ENCODE results near the gene FBLN2. TPM values are rescaled to one million over a fixed set of nuclear protein-coding genes. Genes with fewer than 3 reads are reported as not detected.

Gene FBLN2
- total and polyA plus RNA-seq, 4 donors, result 4.3 to 43.4 (median 21.1) TPM

- DNase-seq (no peak), ATAC-seq (ENCODE audit: insufficient read depth, low FRiP score) (no peak)
- Histone ChIP-seq H3K27ac (ENCODE audit: low read depth in 1 of 2, low read length in 1 of 2) (no peak overlapping the region), H3K9me3 (ENCODE audit: control insufficient read depth in 4 of 4, insufficient read depth in 3 of 4, low read length in 3 of 4) (peaks cover 0 to 3% (median 0%) of the 10 kb centered on the region in 4 donors), H3K4me3 (no peak overlapping the region), H3K4me1 (ENCODE audit: control insufficient read depth in 5 of 5, insufficient read depth in 5 of 5, low read length in 5 of 5) (peaks cover 0 to 5% (median 0%) of the 10 kb centered on the region in 5 donors), H3K9ac (ENCODE audit: insufficient read depth in 1 of 2, low read length in 2 of 2) (no peak overlapping the region), H3K36me3 (ENCODE audit: control insufficient read depth in 4 of 4, insufficient read depth in 4 of 4, low read length in 4 of 4) (peaks cover 0 to 3% (median 0%) of the 10 kb centered on the region in 4 donors), H3K27me3 (ENCODE audit: control insufficient read depth in 3 of 3, insufficient read depth in 3 of 3, low read length in 2 of 3) (no peaks in the 10 kb centered on the region)
- TF ChIP-seq CTCF (IDR thresholded peaks at IDR 0.05; ENCODE audit: control extremely low read depth, extremely low read depth), result no peak
- WGBS, 2 donors, result 89 to 92% methylated on average over 6 of the region's 6 CpGs
These were observed 56.6 kb downstream of the FBLN2 start for GRCh38 chr3:13605555-13605954.

- Histone ChIP-seq H3K36me3 (ENCODE audit: control insufficient read depth in 4 of 4, insufficient read depth in 4 of 4, low read length in 4 of 4) (peaks cover 0 to 3% (median 0%) of the 10 kb centered on the region in 4 donors), H3K27ac (ENCODE audit: low read depth in 1 of 2, low read length in 1 of 2) (no peak overlapping the region), H3K4me1 (ENCODE audit: control insufficient read depth in 5 of 5, insufficient read depth in 5 of 5, low read length in 5 of 5) (no peaks in the 10 kb centered on the region), H3K4me3 (no peak overlapping the region), H3K27me3 (ENCODE audit: control insufficient read depth in 3 of 3, insufficient read depth in 3 of 3, low read length in 2 of 3) (no peaks in the 10 kb centered on the region), H3K9me3 (ENCODE audit: control insufficient read depth in 4 of 4, insufficient read depth in 3 of 4, low read length in 3 of 4) (peaks cover 0 to 5% (median 0%) of the 10 kb centered on the region in 4 donors), H3K9ac (ENCODE audit: insufficient read depth in 1 of 2, low read length in 2 of 2) (no peak overlapping the region)
- TF ChIP-seq CTCF (IDR thresholded peaks at IDR 0.05; ENCODE audit: control extremely low read depth, extremely low read depth), result no peak
- no peak for DNase-seq
- WGBS, 2 donors, result 86 to 94% methylated on average over 14 of the region's 14 CpGs
- ATAC-seq (ENCODE audit: insufficient read depth, low FRiP score), result no peak
These were observed 59.1 kb downstream of the FBLN2 start for GRCh38 chr3:13607821-13608597.

- H3K27ac ChIP-seq (ENCODE audit: low read depth in 1 of 2, low read length in 1 of 2), result no peak overlapping the region
- ATAC-seq (ENCODE audit: insufficient read depth, low FRiP score) (no peak), DNase-seq (no peak)
- no peak for TF ChIP-seq CTCF (IDR thresholded peaks at IDR 0.05; ENCODE audit: control extremely low read depth, extremely low read depth)
- H3K9me3 ChIP-seq (ENCODE audit: control insufficient read depth in 4 of 4, insufficient read depth in 3 of 4, low read length in 3 of 4), result peaks cover 0 to 9% (median 0%) of the 10 kb centered on the region in 4 donors
- H3K27me3 ChIP-seq (ENCODE audit: control insufficient read depth in 3 of 3, insufficient read depth in 3 of 3, low read length in 2 of 3), result no peaks in the 10 kb centered on the region
- H3K36me3 ChIP-seq (ENCODE audit: control insufficient read depth in 4 of 4, insufficient read depth in 4 of 4, low read length in 4 of 4), result peaks cover 0 to 5% (median under 1%) of the 10 kb centered on the region in 4 donors
- H3K4me1 ChIP-seq (ENCODE audit: control insufficient read depth in 5 of 5, insufficient read depth in 5 of 5, low read length in 5 of 5), result no peaks in the 10 kb centered on the region
- 89 to 90% methylated on average over 20 of the region's 20 CpGs for WGBS, 2 donors
- H3K4me3 ChIP-seq, result no peak overlapping the region
- no peak overlapping the region for H3K9ac ChIP-seq (ENCODE audit: insufficient read depth in 1 of 2, low read length in 2 of 2)
These were observed 60.2 kb downstream of the FBLN2 start for GRCh38 chr3:13608969-13609725.

Data from lung (tissue), 12 donors.